GM21515 (cell line): ENCODE measurements around the gene ADH6.
"Not testable (repeated sequence)": the region's sequence is repeated elsewhere in the genome, so short reads cannot be mapped to it uniquely, and the experiment has no call there.

Source experiments
- ATAC-seq: cut with Tn5 transposase; IDR thresholded peaks from one replicate; pipeline ENCODE4 v1.9.1; 2021; ENCODE audit not compliant: unreplicated experiment

ADH6 gene

DNA sequence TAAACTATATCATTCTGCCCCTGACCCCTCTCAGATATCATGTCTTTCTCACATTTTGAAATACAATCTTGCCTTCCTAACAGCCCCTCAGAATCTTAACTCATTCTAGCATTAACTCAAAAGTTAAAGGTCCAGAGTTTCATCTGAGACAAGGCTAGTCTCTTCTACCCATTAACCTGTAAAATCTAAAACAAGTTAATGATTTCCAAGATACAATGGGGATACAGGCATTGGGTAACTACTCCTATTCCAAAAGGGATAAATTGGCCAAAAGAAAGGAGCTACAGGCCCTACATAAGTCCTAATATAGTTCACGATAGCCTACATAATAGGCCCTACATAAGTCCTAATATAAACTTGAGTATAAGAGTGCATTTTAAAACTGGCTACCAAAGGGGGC lies 18.9 kb downstream of the ADH6 start:
- no peak for ATAC-seq

DNA sequence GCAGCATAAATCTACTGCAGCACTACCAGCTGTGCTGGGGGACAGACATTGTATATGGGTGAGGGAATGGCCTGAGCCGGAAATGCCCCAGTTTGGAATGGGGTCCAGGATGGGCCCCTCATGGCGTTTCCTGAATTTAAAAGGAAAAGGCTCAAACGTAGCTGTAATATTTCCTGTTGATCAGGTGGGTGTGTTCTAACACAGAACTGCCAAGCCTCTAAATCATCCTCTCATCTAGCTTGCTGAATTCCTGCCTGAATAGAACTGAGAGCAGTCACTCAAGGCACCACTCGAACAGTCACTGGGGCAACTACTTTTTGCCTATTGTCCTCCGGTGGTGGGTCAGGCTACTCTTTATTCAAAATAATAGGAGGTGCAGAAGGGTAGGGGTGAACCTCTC lies 28.7 kb downstream of the ADH6 start:
- ATAC-seq, result no peak

DNA sequence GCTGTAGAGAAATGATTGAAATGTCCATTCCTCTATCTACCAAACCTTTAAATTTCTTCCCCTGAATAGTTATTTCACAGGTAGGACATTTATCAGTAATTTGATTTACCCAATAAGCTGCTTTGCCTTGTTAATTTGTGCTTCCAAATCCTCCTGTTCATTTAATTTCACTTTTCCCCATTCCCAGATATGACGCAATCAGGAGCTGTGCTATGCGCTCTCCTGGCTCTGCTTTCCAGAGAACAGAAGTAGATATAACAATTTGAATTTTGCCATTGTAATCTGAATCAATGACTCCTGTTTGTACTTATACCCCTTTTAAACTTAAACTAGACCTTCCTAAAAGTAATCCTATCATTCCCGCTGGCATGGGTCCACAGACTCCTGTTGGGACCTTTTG lies 29.1 kb downstream of the ADH6 start:
- not testable (repeated sequence) for ATAC-seq

DNA sequence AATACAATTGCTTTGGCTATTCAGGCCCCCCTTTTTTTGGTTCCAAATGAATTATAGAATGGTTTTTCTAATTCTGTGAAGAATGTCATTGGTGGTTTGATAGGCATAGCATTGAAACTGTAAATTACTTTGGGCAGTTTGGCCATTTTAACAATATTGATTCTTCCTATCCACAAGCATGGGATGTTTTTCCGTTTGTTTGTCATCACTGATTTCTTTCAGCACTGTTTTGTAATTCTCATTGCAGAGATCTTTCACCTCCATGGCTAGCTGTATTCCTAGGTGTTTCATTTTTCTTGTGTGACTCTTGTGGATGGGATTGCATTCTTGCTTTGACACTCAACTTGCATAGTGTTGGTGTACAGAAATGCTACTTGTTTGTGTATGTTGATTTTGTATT lies 33.0 kb downstream of the ADH6 start:
- no peak for ATAC-seq

DNA sequence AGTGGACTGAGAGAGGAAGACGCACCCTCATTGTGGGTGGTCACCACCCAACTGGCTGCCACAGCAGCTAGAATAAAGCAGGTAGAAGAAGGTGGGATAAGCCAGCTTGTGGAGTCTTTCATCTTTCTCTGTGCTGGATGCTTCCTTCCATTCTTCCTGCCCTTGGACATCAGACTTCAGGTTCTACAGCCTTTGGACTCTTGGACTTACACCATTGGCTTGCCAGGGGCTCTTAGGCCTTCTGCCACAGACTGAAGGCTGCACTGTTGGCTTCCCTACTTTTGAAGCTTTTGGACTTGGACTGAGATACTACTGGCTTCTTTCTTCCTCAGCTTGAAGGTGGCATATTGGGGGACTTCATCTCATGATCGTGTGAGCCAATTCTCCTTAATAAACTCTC lies 33.5 kb downstream of the ADH6 start:
- no peak for ATAC-seq

DNA sequence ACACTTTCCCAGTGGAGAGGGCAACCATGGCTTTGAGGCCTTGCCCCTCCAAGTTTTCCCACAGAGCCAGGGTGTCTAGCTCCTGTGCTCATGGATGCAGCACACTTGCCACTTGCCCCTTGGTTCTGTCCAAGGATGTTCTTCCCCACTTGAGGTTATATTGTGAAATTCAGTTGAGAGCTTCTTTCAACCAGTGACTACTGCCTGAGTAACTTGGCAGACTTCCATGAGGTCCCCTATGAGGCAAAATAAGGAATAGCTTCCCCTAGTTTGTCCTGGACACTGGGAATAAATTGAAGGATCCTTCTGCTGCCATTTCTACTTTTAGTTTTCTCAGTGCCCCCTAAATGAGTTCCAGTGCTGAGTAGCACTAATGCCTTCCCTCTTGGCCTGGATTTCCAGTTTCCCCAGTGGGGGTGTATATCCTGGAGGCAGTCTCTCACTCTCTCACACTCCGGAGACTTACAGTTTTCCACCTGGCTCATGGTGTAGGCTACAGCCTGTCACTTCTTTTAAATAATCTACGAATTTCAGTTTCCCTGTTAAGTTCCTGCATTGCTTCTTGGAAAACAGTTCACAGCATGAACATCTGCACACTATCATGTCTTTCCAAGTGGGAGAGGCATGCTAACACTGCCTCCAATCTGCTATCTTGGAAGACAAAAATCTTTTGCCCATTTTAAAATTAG lies 38.5 kb downstream of the ADH6 start:
- no peak for ATAC-seq

DNA sequence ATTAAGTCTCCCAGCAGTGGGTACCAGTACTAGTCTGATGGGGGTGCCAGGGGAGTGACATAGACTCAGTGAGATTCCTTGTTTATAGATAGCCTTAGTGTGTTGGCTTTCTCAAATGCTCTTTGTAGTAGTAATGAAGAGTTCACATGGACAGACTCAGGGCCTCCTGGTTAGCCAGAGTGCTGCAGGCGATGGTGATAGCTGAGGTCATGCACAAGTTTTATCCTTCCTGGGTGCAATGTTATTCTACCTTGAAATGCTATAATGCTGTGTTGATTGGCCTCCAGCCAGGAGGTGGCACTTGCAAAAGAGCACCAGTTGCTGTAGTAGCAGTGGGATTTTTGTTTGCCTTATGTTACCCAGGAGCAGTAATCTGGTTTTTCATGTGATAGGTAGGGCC lies 39.4 kb downstream of the ADH6 start:
- ATAC-seq, result no peak

DNA sequence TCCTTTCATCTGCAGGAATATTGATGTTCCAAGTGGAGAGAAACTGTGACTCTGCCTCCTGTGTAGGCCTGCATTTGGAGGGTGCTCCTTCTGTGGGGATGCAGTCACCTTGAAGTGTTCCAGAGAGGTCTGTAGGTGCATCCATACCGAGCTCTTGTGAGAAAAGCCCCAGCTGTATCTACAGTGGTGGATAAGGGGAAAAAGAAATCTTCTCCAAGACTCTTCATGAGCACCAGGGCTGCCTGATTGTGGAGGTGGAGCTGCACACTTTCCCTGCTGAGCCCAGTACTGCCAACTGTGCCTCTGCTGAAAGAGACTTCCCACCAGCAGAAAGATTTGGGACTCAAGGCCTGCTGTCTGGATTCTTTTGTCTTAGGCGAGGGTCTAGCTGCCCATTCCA lies 39.9 kb downstream of the ADH6 start:
- ATAC-seq, result no peak

DNA sequence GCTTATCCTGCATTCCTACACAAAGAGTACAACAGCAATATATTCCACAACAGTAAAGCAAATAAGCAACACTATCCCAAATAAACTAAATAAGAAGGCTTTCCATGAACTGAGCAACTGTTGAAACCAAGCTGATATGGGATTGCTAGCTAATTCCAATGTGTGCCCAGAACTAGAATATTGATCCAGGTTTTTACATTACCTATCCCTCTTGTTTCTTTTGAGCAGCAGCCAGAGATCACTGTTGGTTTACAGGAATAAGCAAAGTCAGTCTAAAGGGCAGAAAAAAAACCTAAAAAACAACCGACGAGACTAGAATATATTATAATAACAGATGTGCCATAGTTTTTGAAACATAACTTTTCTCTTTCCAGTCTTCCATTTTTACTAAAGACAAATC lies 52.5 kb downstream of the ADH6 start:
- ATAC-seq, result no peak

DNA sequence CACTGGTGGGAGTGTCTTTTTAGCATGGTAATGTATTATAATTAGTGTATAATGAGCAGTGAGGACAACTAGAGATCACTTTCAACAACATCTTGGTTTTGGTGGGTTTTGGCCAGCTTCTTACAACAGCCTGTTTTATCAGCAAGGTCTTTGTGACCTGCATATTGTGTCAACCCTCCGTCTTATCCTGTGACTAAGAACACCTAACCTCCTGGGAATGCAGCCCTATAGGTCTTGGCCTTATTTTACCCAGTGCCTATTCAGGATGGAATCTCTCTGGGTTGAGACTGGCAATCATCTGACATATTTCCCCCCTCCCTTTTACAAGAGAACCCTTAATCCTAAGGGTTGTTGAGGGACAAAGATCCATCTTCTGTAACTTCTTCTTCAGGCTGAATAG lies 53.1 kb downstream of the ADH6 start:
- no peak for ATAC-seq

DNA sequence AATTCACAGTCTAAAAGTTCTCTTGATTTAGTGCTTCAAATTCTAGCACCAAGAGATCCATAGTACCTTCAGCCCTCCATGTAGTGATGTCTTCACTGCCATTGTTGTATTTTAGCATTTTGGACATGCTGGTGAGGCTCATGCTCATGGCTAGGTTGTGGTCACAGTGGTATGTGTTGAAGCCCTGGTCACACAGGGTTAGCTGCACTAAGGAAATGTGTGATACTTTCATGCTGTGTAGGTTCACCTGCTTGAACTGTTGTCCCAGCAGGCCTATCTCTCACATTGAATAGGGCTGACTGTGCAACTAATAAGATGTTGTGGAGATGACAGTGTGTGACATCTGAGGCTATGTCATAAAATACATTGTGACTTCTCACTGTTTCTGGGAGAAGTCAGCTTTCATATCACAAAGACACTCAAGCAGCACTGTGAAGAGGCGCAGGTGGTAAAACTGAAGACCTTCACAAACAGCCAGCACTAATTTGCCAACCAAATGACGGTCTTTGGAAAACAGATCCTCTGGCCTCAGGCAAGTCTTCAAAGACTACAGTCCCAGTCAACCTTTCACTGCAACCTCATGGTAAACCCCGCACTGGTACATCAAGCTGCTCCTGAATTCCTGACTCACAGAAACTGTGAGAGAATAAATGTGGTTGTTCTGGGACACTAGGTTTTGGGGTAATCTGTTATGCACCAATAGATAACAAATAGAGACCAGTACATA lies 57.5 kb downstream of the ADH6 start:
- no peak for ATAC-seq

DNA sequence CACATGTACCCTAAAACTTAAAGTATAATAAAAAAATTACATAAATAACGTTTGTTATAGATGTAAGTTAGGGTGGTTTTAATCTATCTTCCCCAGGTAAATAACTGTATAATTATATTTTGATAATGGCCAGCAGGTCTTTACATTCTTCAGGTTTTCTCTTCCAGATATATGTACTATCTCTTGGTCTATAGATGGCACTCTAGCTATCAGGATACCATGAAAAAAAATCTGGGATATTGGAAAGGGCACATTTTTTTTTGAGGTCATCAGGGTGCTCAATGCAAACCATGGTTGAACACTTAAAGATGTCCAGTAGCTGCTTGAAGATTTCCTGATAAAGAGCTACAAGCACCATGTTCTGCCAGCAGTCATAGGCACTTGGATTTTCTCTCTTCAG lies 59.3 kb downstream of the ADH6 start:
- no peak for ATAC-seq

DNA sequence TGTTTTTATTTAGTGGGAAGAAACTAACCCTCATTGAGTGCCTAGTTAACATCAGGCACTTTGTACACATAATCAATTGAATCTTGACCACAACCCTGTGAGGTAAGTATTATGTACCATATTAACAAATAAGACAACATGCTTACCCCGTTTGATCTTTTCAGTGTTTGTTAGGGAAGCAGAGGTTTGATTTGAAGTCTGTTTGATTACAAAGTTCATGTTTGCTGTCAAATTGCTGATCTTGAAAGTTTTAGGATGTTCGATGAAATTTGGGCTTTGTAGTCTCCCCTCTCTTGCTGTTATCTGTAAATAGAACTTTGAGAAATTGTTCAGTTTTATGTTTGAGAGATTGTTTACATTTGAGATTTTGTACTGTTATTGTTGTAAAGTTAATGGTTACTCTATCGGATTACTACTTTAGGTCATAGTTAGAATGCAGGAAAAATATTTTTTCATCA lies 61.5 kb downstream of the ADH6 start:
- no peak for ATAC-seq

DNA sequence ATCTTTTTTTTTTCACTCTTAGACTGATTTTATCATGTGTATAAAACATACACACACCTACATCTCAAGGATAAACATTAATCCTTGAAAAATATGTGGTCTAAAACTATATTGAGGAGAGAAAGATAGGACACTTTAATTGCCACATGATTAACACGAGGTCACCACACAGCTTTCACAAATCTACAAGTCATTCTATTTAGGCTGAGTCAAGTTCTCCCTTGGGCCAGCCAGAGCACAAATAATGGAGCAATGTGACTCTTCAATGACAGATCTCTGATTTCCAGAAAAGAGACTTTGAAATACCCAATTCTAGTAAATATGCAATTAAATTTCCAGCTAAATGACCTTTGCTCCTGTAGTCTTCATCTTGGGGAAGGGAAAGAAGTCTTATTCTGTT lies 62.1 kb downstream of the ADH6 start:
- ATAC-seq, result no peak

DNA sequence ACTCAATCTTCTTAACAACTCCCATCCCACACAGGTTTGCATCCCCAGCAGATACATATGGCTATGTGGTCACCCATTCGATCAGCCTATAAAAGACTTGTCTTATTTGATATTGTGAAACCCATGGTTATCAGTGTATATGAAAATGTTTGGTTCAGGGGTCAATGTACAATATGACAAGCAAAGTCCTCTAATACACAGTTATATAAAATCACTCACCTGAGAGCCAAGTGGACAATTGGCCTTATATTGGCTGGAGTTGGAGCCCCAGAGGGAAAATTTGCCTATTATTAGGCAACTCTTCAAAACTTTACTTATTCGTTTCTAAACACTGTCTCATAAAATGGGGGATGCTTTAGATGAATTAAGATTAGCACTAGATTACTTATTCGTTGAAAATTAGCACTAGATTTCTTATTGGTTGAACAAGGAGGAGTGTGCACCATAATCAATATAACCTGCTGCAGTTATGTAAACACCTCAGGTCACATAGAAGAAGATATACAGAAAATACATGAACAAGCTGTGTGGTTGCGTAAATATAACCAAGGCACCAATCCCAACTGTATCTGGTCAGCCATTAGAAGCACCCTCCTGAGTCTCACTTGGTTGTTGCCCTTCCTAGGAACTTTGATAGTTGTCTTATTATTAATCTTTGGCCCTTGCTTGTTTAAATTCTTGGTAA lies 64.2 kb downstream of the ADH6 start:
- no peak for ATAC-seq
